SK-N-SH (cell line): Measurements from ENCODE around the gene FGF23. TPM values are rescaled to one million over a fixed set of nuclear protein-coding genes. Genes with fewer than 3 reads are reported as not detected.

Experiments
- CTCF ChIA-PET: fragments of 300-600, 350-600 bp; formaldehyde crosslinking; extraction: SDS; loops from one replicate; lab custom pipeline; 2021; lab: Yijun Ruan, JAX
- POLR2A ChIA-PET: fragments of 350-600 bp; sonication (Branson Sonifier 250); formaldehyde crosslinking; extraction: SDS; loops from one replicate; lab custom pipeline; 2020; ENCODE audit warnings: antibody characterized with exemption, inconsistent platforms; lab: Yijun Ruan, JAX
- DNase-seq: peaks from one replicate; pipeline ENCODE4 v3.0.0; 2012
- H2AFZ ChIP-seq: fragments of 200-600 bp; sonication (generic); 2 replicates; pipeline ENCODE4 v1.8.1; 2016; ENCODE audit warnings: antibody characterized with exemption, mild to moderate bottlenecking, low read depth
- H3F3A ChIP-seq: fragments of 200-600 bp; sonication (generic); replicated peaks from 2 replicates; pipeline ENCODE3; 2016; ENCODE audit warnings: antibody characterized with exemption, mild to moderate bottlenecking; ENCODE audit not compliant: insufficient read depth
- H3K27ac ChIP-seq, 2 experiments: fragments of 200-500 bp in 1 of 2; fragments of 200-600 bp in 1 of 2; sonication (Bioruptor generic) in 1 of 2; sonication (generic), shearing (Covaris generic) in 1 of 2; 2 replicates each; pipeline versions ENCODE4 v1.5.1 to v1.6.1; 2014 to 2016; ENCODE audit warnings: low read depth in 2 of 2, inconsistent platforms in 1 of 2, low read length in 1 of 2, mild to moderate bottlenecking in 1 of 2, mixed read lengths in 1 of 2
- H3K27me3 ChIP-seq: fragments of 200-600 bp; sonication (generic), shearing (Covaris generic); 2 replicates; pipeline ENCODE4 v1.6.1; 2016; ENCODE audit warnings: mixed run types; ENCODE audit not compliant: insufficient read depth
- H3K36me3 ChIP-seq, 2 experiments: fragments of 200-500 bp in 1 of 2; fragments of 200-600 bp in 1 of 2; sonication (Bioruptor generic) in 1 of 2; sonication (generic) in 1 of 2; replicated peaks in 1 of 2; 2 replicates each; pipeline versions ENCODE3 to v1.5.1; 2014 to 2016; ENCODE audit warnings: low read length in 1 of 2, mild to moderate bottlenecking in 1 of 2; ENCODE audit not compliant: insufficient read depth in 2 of 2, control insufficient read depth in 1 of 2
- H3K4me1 ChIP-seq, 2 experiments: fragments of 200-500 bp in 1 of 2; fragments of 200-600 bp in 1 of 2; sonication (Bioruptor generic) in 1 of 2; sonication (generic), shearing (Covaris generic) in 1 of 2; 2 replicates each; pipeline versions ENCODE4 v1.5.1 to v1.6.1; 2014 to 2016; ENCODE audit warnings: low read depth in 1 of 2, low read length in 1 of 2, mixed run types in 1 of 2; ENCODE audit not compliant: insufficient read depth in 2 of 2, control insufficient read depth in 1 of 2
- H3K4me2 ChIP-seq: fragments of 200-600 bp; sonication (generic), shearing (Covaris generic); 2 replicates; pipeline ENCODE4 v1.6.1; 2017; ENCODE audit warnings: mixed run types
- H3K4me3 ChIP-seq, 2 experiments: fragments of 200-500 bp in 1 of 2; fragments of 200-600 bp in 1 of 2; sonication (Bioruptor generic) in 1 of 2; sonication (generic), shearing (Covaris generic) in 1 of 2; 2 replicates each; pipeline versions ENCODE4 v1.5.1 to v1.8.1; 2014 to 2016; ENCODE audit warnings: low read depth in 2 of 2, inconsistent platforms in 1 of 2, low read length in 1 of 2, mild to moderate bottlenecking in 1 of 2, mixed read lengths in 1 of 2, moderate library complexity in 1 of 2
- H3K79me2 ChIP-seq: fragments of 200-600 bp; sonication (generic); 2 replicates; pipeline ENCODE4 v1.8.1; 2017; ENCODE audit warnings: mild to moderate bottlenecking; ENCODE audit not compliant: insufficient read depth
- H3K9ac ChIP-seq: fragments of 200-600 bp; sonication (generic); 2 replicates; pipeline ENCODE4 v1.6.1; 2017; ENCODE audit warnings: mixed run types
- H3K9me2 ChIP-seq: fragments of 200-600 bp; sonication (generic); 2 replicates; pipeline ENCODE4 v1.6.1; 2017; ENCODE audit warnings: mixed run types
- H3K9me3 ChIP-seq: fragments of 200-600 bp; sonication (generic); 2 replicates; pipeline ENCODE4 v1.6.1; 2017; ENCODE audit warnings: mixed run types, mild to moderate bottlenecking, moderate library complexity
- H4K20me1 ChIP-seq: fragments of 200-600 bp; sonication (generic); 2 replicates; pipeline ENCODE4 v1.6.1; 2017; ENCODE audit warnings: mild to moderate bottlenecking, mixed run types; ENCODE audit not compliant: insufficient read depth
- CHD2 ChIP-seq: fragments of 150-350 bp; IDR thresholded peaks from 2 replicates; pipeline ENCODE4 v1.6.1; 2018; ENCODE audit warnings: low read length; ENCODE audit not compliant: partially characterized antibody
- EP300 ChIP-seq, 2 experiments: IDR thresholded peaks; 2 replicates each; pipeline versions ENCODE4 v1.4.0 to v1.6.1; 2012; ENCODE audit warnings: borderline replicate concordance in 1 of 2, low read depth in 1 of 2, low read length in 1 of 2
- FOSL2 ChIP-seq: IDR thresholded peaks from 2 replicates; pipeline ENCODE4 v1.4.0; 2012; ENCODE audit warnings: low read depth, mild to moderate bottlenecking, moderate library complexity, borderline replicate concordance
- FOXJ3 ChIP-seq: sonication (generic); formaldehyde crosslinking; IDR thresholded peaks from 2 replicates; pipeline ENCODE4 v1.5.1; 2020; ENCODE audit warnings: mild to moderate bottlenecking, missing genetic modification reagents
- GATA2 ChIP-seq: sonication (generic); formaldehyde crosslinking; IDR thresholded peaks from 2 replicates; pipeline ENCODE4 v1.5.0; 2020; ENCODE audit warnings: mild to moderate bottlenecking, missing genetic modification reagents
- IRF3 ChIP-seq: fragments of 150-350 bp; IDR thresholded peaks from 2 replicates; pipeline ENCODE4 v1.6.1; 2016; ENCODE audit warnings: mild to moderate bottlenecking, low read depth, low read length
- JUND ChIP-seq: IDR thresholded peaks from 2 replicates; pipeline ENCODE4 v1.4.0; 2012
- MXI1 ChIP-seq: IDR thresholded peaks from 2 replicates; pipeline ENCODE4 v1.6.1; 2012; ENCODE audit warnings: mild to moderate bottlenecking, low read depth, low read length, improper control_type of control experiment
- NRF1 ChIP-seq: IDR thresholded peaks from 2 replicates; pipeline ENCODE4 v1.6.1; 2012; ENCODE audit warnings: low read depth, mild to moderate bottlenecking, low read length
- PBX3 ChIP-seq: IDR thresholded peaks from 2 replicates; pipeline ENCODE4; 2012
- RAD21 ChIP-seq: IDR thresholded peaks from 2 replicates; pipeline ENCODE4 v1.6.1; 2012; ENCODE audit warnings: mild to moderate bottlenecking, low read length
- RCOR1 ChIP-seq: fragments of 150-350 bp; IDR thresholded peaks from 2 replicates; pipeline ENCODE4 v1.6.1; 2017; ENCODE audit warnings: antibody characterized with exemption, low read length
- RFX5 ChIP-seq: IDR thresholded peaks from 2 replicates; pipeline ENCODE4 v1.6.1; 2012; ENCODE audit warnings: mild to moderate bottlenecking, improper control_type of control experiment, low read length
- RXRA ChIP-seq: IDR thresholded peaks from 2 replicates; pipeline ENCODE4 v1.4.0; 2012; ENCODE audit warnings: low read depth, mild to moderate bottlenecking, borderline replicate concordance
- SIN3A ChIP-seq: IDR thresholded peaks from 2 replicates; pipeline ENCODE4 v1.6.1; 2012; ENCODE audit warnings: low read depth, mild to moderate bottlenecking, low read length, moderate library complexity, borderline replicate concordance
- ZBTB33 ChIP-seq: IDR thresholded peaks from 2 replicates; pipeline ENCODE4 v1.4.0; 2012; ENCODE audit warnings: low read depth, borderline replicate concordance
- WGBS: methylation state at CpG from one replicate; pipeline ENCODE4 v1.1.6; 2017; ENCODE audit warnings: low lambda C conversion rate; 5-methylcytosine and 5-hydroxymethylcytosine counted together
- polyA plus RNA-seq, 3 experiments: library from polyadenylated mRNA; depleted of rRNA; stranded (reverse); fragments of >200 nt; gene quantifications; 2 replicates each; pipeline ENCODE4 v1.2.3, GENCODE V29; 2012

FGF23 gene
- polyA plus RNA-seq, 1 of the 3 experiments (the other 2 are of a cell fraction) = not detected

- TF ChIP-seq GATA2 = peak; percentile 30; the same call in 1 of the 2 replicates
- peak; percentile 42; the same call in 1 of the 2 replicates for TF ChIP-seq MXI1
- TF ChIP-seq EP300 (IDR thresholded peaks at IDR 0.05; ENCODE audit: borderline replicate concordance in 1 of 2, low read depth in 1 of 2, low read length in 1 of 2) = peak in 1 of 2 experiments; percentile 66; a peak in 1 of 4 replicates
- no peak for TF ChIP-seq RFX5
- TF ChIP-seq RAD21 = 0 out of 2 replicates have a peak, but pooled peaks have one; percentile 16
- no peak for TF ChIP-seq IRF3
- TF ChIP-seq SIN3A = no peak
- TF ChIP-seq FOXJ3 (CRISPR knock-in tag) = 0 out of 2 replicates have a peak, but pooled peaks have one; percentile 43
- peak; percentile 76; the same call in 1 of the 2 replicates for TF ChIP-seq RCOR1
- peak; percentile 76 for TF ChIP-seq CHD2
- TF ChIP-seq ZBTB33 = no peak
- TF ChIP-seq PBX3 = no peak
- no peak for TF ChIP-seq NRF1
- TF ChIP-seq RXRA = no peak
- no peak for TF ChIP-seq JUND
- TF ChIP-seq FOSL2 = no peak
- Histone ChIP-seq H3K9me3 (no peaks in the 10 kb centered on the region), H3K9me2 (no peaks in the 10 kb centered on the region), H3K9ac (no peak overlapping the region), H3K4me2 (no peak overlapping the region), H2AFZ (no peak overlapping the region), H4K20me1 (no peaks in the 10 kb centered on the region), H3K27ac (peak overlapping the region in 1 of 2 experiments; percentile 68; a peak in 2 of 4 replicates), H3K79me2 (no peaks in the 10 kb centered on the region), H3K4me1 (peaks cover 0 to 24% of the 10 kb centered on the region in 2 experiments; a peak in 2 of 4 replicates), H3F3A (no peaks in the 10 kb centered on the region), H3K27me3 (no peaks in the 10 kb centered on the region; the same call in 1 of the 2 replicates), H3K36me3 (no peaks in the 10 kb centered on the region), H3K4me3 (no peak overlapping the region)
- CTCF ChIA-PET = interaction anchor here (1.0 to 1.7 kb wide), 6 partner anchors 29 to 141 kb away, joined by 3 to 7 read pairs (median 4); no protein-coding TSS in a partner anchor
- POLR2A ChIA-PET = interaction anchor here (1.4 kb wide), 1 partner anchor 25 kb away, joined by 7 read pairs; no protein-coding TSS in a partner anchor
- WGBS = 9% methylated on average over 4 of the region's 4 CpGs
- DNase-seq = peak; percentile 56
Observed at GRCh38 chr12:4386801-4387200, 7.3 kb upstream of the FGF23 start.
